NCI-H524 (cell line): ENCODE results near the gene GNPAT.
"Not testable (repeated sequence)": the region's sequence is repeated elsewhere in the genome, so short reads cannot be mapped to it uniquely, and the experiment has no call there.

Source experiments
- DNase-seq, 2 experiments: peaks; one replicate each; lab custom pipeline; 2025; lab: John Stamatoyannopoulos, UW

Gene GNPAT

DNA sequence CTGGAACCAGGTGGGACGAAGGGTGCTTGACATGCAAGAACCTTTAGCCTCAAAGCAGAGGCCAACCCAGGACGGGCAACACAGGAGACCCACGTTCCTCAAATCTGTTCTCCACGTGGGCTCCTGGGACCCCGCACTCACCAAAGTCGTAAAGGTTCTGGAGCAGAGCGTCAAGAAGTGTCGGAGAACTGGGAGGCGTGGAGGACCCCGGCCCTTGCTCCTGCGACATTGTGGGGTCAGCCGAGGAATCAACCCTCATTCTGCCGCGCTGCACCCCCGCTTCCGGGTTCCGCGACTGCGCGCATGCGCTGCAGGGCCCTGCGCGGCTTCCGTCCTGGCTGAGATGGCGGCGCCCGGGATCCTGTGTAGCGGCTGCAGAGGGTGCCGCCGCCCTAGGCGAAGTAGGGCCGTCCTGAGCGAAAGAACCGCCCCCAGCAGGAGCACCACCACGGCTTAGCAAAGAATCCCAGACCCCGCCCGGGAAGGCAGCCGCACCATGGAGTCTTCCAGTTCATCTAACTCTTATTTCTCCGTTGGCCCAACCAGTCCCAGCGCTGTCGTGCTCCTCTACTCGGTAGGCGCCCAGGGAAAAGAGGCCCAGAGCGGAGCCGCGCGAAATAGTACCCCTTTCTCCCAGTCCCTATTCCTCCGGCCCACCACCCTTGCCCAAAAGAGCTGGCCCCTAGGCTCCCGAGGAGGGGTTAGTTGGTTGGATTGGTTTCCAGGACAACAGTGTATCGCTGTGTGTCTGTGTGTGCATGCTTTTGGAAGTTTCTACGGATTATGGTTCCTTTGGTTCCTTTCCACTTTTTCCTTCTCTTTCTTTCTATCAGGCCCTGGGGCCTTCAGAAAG, at the start of gene GNPAT:
Gene GNPAT, plus strand, starts transcription at position 330 of the 853 bp plus-strand sequence. Its CDS starts 167 bp downstream, at position 497.
- peak; percentile 20 to 74 for DNase-seq

DNA sequence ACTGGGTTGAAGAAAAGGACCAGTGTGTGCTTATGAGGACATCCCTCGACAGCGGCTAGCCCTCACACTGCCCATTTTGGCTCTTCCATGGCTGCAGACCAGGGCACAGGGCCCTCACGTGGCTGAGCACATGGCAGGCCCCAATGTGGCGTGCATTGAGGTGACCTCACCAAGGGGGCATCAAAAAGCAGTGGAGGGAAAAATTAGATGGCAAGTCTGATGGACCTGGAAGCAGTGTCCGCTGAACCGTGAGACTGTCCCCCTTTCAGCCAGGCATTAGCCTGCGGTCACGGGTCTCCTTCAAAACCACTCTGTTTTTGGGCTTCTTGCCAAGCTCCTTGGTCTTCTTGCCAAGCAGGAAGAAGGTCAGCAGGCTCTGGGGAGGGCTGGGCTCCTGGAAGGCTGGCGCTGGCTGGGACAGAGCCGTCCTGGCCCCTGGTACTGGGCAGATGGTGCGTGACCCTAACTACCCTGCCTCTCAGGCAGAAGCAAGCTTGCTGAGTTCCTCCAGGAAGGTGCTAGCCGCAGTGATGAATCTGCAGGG, 48.3 kb upstream of the GNPAT start:
- DNase-seq = no peak

DNA sequence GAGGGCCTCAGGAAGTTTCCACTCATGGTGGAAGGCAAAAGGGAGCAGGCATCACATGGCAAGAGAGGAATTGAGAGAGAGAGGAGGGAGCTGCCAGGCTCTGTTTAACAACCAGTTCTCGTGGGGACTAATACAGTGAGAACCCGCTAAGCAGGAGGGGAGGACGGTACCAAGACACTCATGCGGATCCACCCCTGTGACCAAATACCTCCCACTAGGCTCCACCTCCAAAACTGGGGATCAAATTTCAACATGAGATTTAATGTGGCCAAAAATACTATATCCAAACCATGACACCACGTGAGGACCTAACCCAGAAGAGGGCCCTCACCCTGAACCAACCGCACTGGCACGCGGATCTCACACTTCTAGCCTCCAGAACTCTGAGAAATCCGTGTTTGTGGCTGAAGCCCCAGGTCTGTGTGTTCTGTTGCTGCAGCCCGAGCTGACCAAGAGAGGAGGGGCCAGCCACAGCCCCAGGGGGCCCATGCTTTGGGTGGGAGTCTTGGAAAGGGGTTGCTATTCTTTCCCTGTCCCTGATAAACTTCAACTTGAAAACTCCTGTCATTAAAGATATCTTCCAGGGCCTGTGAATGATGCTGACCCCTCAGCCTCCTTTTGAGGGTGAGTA, 47.2 kb upstream of the GNPAT start:
- DNase-seq = no peak

DNA sequence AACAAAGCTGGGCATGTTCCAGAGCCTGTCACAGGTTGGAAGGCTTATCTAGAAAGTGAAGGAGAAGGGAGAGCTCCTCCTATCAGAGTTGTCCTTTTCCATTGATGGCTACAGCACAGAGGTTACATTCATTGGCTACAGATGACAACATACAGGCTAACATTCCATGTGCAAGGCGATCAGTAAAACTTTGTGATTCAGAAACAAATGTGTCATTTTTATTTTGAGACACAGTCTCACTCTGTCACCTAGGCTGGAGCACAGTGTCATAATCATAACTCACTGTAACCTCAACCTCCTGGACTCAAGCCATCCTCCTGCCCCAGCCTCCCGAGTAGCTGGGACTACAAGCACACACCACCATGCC, 46.6 kb upstream of the GNPAT start:
- DNase-seq = no peak

DNA sequence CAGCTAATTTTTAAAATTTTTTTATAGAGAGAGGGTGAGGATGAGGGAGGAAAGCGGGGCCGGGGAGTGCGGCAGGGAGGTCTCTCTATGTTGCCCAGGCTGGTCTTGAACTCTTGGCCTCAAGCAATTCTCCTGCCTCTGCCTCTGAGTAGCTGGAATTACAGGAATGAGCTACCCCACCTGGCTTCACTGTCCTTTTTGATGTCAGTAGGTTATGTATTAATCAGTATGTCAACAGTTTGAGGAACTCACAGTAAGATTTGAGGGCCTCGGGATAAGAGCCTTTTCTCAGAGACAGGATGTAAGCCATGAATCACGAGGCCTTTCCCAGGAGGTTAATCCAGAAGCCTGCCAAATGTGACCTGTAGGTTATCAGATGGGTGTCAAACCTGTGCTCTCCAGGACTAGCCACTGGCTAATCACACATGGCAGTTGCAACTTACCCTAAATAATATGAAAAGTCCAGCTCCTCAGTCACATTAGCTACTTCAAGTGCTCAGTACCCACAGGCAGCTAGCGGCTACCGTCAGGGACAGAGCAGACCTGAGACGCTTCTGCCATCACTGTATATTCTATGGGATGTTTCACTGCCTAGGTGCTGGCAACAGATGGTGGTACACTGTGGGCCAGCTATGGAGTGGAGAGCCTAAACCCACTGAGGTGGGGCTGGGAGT, 46.0 kb upstream of the GNPAT start:
- DNase-seq = no peak

DNA sequence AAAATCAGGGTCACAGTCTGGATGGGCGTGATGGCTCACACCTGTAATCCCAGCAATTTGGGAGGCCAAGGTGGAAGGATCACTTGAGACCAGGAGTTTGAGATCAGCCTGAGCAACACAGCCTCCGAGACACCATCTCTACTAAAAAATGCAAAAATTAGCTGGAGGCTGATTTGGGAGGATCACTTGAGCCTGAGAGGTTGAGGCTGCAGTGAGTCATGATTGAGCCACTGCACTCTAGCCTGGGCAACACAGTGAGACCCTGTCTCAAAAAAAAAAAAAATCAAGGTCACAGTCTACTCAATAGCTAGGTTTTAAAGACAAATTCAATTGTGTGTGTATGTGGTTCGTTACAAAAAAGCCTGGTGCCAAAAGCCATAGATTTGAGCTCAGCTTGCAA, 44.7 kb upstream of the GNPAT start:
- no peak for DNase-seq

DNA sequence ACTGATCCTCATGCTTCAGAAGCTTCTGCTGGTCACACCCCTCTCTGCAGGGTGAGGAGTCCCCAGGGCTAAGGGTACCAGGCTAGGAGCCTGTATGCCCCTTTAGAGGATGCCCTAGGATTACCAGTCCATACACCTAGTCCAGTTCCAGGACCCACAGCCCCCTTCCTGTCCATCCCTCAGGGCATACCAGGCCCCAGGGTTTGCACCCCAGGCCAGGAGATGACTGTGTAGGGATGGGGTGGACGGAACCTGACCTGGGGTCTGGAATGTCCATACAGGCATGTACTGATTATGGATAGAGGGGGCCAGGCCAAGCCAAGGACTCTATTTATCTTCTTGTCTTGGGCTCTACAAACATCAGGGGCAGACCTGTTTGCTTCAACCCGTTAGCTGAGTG, 44.3 kb upstream of the GNPAT start:
- no peak for DNase-seq

DNA sequence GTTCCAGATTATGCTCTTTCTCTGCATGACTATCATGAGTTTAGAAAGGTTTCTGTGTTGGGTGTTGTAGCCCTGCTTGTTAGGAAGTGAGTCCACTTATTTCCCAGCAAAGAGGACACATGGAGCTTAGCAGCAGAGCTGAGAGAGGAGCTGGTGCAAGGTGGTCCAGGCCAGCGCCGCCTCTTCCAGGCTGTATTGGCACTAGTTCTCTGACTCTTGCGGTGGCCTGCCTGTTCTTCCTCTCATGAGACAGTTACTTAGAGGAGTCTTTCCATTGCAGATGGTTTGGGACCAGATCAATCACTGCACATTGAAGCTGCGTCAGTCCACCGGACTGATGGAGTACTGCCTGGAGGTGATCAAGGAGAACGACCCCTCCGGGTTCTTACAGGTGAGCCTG, 41.1 kb upstream of the GNPAT start:
- no peak for DNase-seq

DNA sequence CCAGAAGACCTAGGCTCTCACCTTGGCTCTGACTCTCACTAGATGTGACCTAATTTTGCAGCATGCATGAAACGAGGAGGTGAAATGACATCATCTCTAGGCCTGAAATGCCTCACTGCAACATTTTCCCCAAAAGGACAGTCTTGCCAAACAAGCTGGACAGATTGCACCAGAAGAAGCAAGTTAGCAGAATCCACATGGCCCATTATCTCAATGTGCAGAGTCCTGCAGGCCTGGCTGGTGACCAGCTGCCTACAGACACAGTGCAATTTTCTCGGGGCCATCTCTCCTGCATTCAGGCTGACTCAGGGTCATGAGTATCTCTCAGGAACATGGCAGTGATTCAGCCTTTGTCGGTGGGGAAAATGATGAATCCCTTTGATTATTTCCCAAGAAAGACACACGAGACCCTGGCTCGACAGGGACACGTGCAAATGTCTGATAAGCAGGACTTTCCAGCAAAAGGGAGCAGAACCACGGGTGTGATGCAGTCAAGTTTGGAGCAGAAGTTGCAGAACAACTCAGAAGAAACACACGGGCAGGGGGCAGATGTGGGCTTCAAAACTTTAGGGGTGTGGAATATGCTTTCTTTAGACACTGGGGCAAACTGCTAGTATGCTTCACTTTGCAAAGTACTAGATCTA, 40.5 kb upstream of the GNPAT start:
- no peak for DNase-seq

DNA sequence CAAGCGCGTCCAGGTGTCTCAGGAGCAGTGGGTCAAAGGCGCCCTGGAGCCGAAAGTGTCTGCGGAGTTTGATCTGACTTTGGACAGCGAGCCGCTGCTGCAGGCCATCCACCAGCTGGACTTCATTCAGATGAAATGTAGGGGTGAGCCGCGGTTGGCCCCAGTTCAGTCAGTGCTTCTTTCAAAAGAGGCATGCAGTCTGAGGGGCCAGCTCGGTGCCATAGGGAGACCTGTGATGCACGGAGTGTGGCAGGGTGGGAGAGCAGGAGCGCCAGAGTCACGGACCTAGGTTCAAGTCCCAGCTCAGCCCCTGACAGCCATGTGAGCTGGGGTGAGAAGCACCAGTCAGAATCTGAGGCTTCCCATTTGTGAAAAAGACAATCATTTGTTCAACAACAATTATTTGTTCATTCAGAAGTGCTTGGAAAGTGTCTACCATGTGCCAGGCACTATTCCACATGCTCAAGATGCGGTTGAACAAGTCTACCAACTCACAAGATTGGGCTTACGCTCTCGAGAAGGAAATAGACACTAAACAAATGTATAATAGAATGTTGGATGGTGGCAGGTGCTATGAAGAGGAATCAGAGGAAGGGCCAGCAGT, 39.5 kb upstream of the GNPAT start:
- DNase-seq = no peak

DNA sequence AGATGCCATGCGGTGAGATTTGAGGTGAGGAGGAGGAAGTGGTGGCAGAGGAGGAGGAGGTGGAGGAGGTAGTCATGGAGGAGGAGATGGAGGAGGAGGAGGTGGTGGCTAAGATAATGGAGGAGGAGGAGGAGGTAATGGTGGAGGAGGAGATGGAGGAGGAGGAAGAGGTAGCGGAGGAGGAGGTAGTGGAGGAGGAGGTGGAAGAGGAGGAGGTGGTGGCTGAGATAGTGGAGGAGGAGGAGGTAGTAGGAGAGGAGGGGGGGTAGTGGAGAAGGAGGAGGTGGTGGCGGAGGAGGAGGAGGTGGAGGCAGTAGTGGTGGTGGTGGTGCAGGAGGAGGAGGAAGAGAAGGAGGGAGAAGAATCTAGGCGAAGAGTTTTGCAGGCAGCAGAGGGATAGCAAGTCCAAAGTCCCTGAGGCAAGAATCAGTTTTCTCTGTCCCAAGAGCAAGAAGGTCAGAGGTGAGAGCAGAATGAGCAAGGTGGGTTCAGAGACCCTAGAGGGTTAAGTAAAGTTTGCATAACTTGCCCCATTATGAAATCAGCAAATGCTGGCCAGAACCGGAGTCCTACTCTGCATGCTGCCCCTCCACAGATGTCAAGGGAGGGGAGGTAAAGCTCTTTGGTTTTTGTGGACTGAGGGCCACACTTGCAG, 38.9 kb upstream of the GNPAT start:
- DNase-seq = no peak

DNA sequence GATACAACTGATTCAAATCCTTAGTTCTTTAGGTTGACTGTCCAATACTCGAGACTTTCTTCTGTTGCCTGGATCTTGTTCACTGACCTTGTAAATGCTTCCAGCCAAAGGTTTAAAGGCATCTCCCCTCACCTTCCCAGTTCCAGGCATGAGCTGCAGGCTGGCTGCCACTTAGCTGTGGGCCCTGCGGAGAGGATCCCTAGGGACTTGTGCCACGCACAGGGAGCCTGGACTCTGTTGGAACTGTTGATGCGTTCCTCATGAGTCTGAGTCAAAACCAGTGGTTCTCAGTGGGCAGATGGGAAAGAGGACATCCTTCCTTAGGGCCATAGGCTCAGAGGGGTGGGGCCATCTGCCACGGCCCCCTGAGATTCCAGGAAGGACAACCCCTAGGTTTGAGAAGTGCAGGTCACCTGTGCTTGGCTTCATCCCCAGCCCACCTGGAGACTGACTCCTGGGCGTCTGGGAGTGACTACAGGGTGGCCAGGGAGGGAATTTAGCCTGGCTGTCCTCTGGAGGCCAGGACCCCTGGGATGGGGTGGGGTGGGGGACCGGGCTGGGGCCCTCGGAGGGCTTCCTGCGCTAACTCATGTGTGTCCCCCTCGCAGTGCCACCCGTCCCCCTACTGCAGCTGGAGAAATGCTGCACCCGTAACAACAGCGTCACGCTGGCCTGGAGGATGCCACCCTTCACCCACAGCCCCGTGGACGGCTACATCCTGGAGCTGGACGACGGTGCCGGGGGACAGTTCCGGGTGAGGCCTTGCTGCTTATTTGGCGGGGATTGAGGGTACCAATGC, 37.6 kb upstream of the GNPAT start:
- DNase-seq = no peak

DNA sequence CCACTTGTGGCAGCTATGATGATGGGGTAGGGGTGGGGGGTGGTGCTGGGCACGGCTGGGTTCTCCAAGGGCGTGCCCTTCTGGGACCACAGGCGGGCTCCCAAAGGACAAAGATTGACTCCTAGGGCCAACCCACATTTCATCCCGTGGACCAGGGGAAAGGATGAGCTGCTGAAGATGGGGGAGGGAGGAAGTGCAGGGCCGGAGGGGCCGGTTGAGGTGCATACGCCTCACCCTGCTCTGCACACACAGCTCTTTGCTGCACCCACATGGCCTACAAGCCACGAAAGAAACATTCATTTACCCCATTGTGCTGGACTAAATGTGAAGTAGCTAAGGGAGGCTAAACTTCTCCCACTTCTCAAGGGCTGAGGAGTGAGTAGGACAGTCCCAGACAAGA, 34.2 kb upstream of the GNPAT start:
- peak in 1 of 2 experiments; percentile 10 for DNase-seq

DNA sequence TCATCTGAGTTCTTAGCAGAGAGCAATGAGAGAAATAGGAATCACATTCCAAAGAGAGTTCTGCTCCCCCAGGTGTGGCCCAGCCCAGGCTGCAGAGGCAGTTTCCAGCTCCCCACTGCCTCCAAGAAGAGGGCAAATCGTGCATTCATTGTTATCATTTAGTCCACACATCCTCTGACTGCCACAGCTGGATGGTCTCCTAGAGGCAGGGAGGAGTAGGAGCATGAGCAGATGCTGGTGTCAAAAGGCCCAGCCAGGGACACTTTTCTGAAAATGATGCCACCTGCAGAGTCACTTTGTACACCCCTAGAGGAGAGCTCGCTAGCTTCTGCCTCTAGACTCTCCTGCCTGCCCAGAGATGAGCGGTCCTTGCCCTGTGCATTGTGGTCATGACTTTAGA, 33.6 kb upstream of the GNPAT start:
- DNase-seq = no peak

DNA sequence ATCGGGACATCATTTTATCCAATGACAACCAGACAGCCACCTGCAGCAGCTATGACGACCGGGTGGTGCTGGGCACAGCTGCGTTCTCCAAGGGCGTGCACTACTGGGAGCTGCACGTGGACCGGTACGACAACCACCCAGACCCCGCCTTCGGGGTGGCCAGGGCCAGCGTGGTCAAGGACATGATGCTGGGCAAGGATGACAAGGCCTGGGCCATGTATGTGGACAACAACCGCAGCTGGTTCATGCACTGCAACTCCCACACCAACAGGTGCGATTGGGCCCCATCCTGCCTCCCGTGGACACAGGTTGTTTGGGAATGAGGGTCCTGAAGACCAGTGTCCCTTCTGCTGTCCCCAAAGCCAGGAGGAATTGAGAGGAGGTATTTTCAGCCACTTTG, 32.0 kb upstream of the GNPAT start:
- DNase-seq = no peak

DNA sequence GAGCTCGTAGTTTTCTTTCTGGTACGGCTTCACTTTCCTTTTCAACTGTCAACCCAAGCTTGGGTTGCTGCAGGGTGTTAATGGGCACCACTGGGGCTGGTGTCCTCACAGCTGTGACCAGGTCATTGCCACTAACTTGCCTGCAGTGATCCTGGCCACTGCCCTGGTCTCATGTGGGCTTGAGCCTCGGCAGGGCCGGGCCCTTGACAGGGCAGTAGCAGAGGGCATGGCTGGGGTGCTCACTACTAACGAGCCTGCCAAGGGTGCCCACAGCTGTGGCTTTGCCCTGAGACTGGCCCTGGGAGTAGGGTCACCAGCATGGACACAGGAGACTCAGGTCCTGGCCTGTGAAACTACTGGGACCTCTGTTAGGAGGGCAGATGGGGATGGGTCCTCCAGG, 31.5 kb upstream of the GNPAT start:
- DNase-seq = no peak

DNA sequence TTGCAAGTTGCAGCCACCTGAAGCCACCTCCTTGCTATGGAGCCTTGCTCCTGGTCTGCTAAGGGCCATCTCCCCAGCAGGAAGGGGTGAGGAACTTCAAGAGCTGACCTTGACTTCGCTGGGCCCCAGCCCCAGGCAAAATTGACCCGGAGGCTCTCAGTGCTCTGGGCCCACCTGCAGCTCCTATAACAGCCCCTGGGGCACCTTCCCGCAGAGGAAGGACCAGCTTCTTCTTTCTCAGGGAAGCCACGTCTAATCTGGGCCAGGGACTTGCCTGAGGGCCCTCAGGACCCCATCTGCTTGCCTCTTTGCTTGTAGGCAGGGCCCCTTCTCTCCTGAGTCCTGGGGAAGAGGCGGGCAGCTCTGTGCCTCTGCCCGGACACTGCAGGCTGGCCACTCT, 30.9 kb upstream of the GNPAT start:
- DNase-seq = no peak

DNA sequence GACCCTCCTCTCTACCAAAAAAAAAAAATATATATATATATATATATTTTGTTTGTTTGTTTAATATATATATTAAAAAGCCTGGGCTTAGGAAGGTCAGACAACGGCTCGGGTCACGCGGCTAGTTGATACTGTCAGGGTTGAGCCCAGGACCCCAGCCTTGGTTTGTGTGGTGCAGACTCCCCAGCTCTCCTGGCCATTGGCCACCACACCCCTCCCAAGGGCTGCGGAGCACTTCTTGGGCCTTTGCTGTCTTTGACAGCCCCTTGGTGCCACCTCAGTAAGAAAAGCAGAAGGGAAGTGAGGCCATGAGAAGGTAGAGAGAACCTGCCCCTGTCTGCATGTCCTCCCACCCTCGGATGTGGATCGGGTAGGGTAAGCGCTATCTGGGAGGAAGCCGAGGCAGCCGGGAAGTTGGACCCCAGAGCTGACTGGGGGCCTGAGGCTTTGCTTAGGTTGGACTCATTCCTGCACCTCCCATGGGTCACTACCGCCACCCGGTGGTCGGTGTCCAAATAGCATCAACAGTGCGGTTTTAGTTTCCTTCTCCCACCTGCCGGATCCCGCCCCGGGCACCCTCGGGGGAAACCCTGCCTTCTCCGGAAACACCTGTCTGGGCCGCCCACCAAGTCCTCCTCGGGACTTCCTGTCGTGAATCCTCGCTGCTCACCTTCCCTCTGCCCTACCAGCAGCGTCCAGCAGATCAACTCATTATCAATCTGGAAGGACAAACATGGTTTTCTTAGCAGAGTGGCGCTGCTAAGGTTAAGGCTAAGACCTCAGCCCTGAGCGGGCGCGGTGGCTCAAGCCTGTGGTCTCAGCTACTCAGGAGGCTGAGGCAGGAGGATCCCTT, 29.8 kb upstream of the GNPAT start:
- DNase-seq = peak; percentile 45 to 74

DNA sequence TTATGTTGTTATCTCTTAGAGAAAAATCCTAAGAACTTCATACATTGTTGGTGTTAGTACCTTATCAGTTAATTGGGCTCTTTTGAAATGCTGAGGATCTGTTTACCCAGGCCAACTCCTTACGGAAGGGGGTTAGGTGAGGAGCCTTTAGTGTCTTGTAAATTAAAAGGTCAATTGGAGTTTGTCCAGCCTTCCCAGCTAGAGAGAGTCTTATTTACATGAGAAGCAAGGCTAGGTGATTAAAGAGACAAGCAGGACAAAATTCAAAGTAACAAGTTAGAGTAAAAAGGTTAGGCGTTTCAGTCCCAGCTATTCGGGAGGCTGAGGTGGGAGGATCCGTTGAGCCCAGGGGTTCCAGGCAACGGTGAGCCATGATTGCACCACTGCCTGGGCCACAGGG, 28.7 kb upstream of the GNPAT start:
- DNase-seq = not testable (repeated sequence)
